Tibial nerve (tissue), 4 donors: ENCODE results near the gene HAPLN1. TPM values are rescaled to one million over a fixed set of nuclear protein-coding genes. Genes with fewer than 3 reads are reported as not detected.
"Not testable (repeated sequence)": the region's sequence is repeated elsewhere in the genome, so short reads cannot be mapped to it uniquely, and the experiment has no call there.

Experiments used
- DNase-seq, 2 donors: peaks; one replicate each; pipeline ENCODE4 v3.0.0-alpha.2; 2019; ENCODE audit warnings: low spot score in 2 of 2
- H3K27ac ChIP-seq, 4 donors: fragments of 200-600 bp; sonication (generic) in 3 of 4; one replicate each; pipeline ENCODE4 v1.5.1; 2017 to 2019; ENCODE audit warnings: mild to moderate bottlenecking in 1 of 4
- H3K27me3 ChIP-seq, 2 donors: fragments of 200-600 bp; sonication (generic) in 1 of 2; one replicate each; pipeline versions ENCODE4 v1.5.1 to v1.6.0; 2017 to 2019
- H3K36me3 ChIP-seq, 3 donors: fragments of 200-600 bp; sonication (generic); one replicate each; pipeline ENCODE4 v1.5.1; 2018 to 2019
- H3K4me1 ChIP-seq, 4 donors: fragments of 200-600 bp; sonication (generic) in 3 of 4; one replicate each; pipeline ENCODE4 v1.5.1; 2017 to 2019
- H3K4me3 ChIP-seq, 4 donors: fragments of 200-600 bp; sonication (generic) in 3 of 4; one replicate each; pipeline ENCODE4 v1.5.1; 2017 to 2019; ENCODE audit warnings: mild to moderate bottlenecking in 1 of 4, moderate library complexity in 1 of 4
- H3K9me3 ChIP-seq, 4 donors: fragments of 200-600 bp; sonication (generic) in 3 of 4; one replicate each; pipeline ENCODE4 v1.5.1; 2017 to 2019
- CTCF ChIP-seq, 5 experiments: fragments of 200-600 bp in 3 of 5; fragments of 450-650 bp in 2 of 5; sonication (generic) in 3 of 5; IDR thresholded peaks; one replicate each; pipeline ENCODE4 v1.5.1; 2016 to 2019; ENCODE audit warnings: antibody characterized with exemption in 5 of 5, mild to moderate bottlenecking in 3 of 5, moderate library complexity in 2 of 5
- EP300 ChIP-seq, 2 donors: sonication (generic); formaldehyde crosslinking; IDR thresholded peaks; one replicate each; pipeline ENCODE4 v1.6.1; 2017; ENCODE audit warnings: antibody characterized with exemption in 2 of 2, mild to moderate bottlenecking in 1 of 2
- POLR2A ChIP-seq, 2 donors: fragments of 450-650 bp; IDR thresholded peaks; one replicate each; pipeline ENCODE4 v1.6.1; 2017; ENCODE audit warnings: antibody characterized with exemption in 2 of 2, mild to moderate bottlenecking in 2 of 2, moderate library complexity in 2 of 2
- WGBS, 2 donors: methylation state at CpG; one replicate each; pipeline ENCODE4 v1.1.5; 2018; 5-methylcytosine and 5-hydroxymethylcytosine counted together
- total RNA-seq, 4 donors: library from RNA; depleted of rRNA; stranded (reverse); fragments of >200 nt; gene quantifications; one replicate each; pipeline ENCODE4 v1.1.0, GENCODE V29; 2016

The HAPLN1 gene
- total RNA-seq, 4 donors from 2014 or later, result not detected

- no peak overlapping the region for H3K27ac ChIP-seq
- TF ChIP-seq POLR2A (IDR thresholded peaks at IDR 0.05) (no peak), CTCF (IDR thresholded peaks at IDR 0.05) (no peak), EP300 (IDR thresholded peaks at IDR 0.05) (no peak)
- no peaks in the 10 kb centered on the region for H3K4me1 ChIP-seq
- H3K4me3 ChIP-seq, result no peak overlapping the region
- H3K27me3 ChIP-seq, result no peaks in the 10 kb centered on the region
- 90 to 91% methylated on average over 3 of the region's 3 CpGs for WGBS, 2 donors
- no peak for DNase-seq
- no peaks in the 10 kb centered on the region for H3K9me3 ChIP-seq
- no peaks in the 10 kb centered on the region for H3K36me3 ChIP-seq
These were observed 20.9 kb upstream of the HAPLN1 start for GRCh38 chr5:83741571-83741970.

GRCh38 chr5:83740741-83741140 is 20.1 kb upstream of the HAPLN1 start:
- Histone ChIP-seq H3K36me3 (no peaks in the 10 kb centered on the region), H3K9me3 (no peaks in the 10 kb centered on the region), H3K27ac (no peak overlapping the region), H3K27me3 (no peaks in the 10 kb centered on the region), H3K4me3 (no peak overlapping the region), H3K4me1 (no peaks in the 10 kb centered on the region)
- WGBS, 2 donors, result 74 to 75% methylated on average over 2 of the region's 2 CpGs
- DNase-seq, result no peak
- TF ChIP-seq CTCF (IDR thresholded peaks at IDR 0.05) (no peak), POLR2A (IDR thresholded peaks at IDR 0.05) (no peak), EP300 (IDR thresholded peaks at IDR 0.05) (no peak)

- H3K9me3 ChIP-seq, H3K36me3 ChIP-seq, DNase-seq, H3K4me1 ChIP-seq, H3K27me3 ChIP-seq, H3K4me3 ChIP-seq, H3K27ac ChIP-seq: not testable (repeated sequence)
- WGBS, 2 donors, result 94 to 95% methylated on average over 2 of the region's 2 CpGs
These were observed 15.5 kb upstream of the HAPLN1 start for GRCh38 chr5:83736169-83736568.

GRCh38 chr5:83735058-83735457 is 14.4 kb upstream of the HAPLN1 start:
- not testable (repeated sequence) for H3K36me3 ChIP-seq, H3K9me3 ChIP-seq, H3K4me1 ChIP-seq, DNase-seq, H3K27ac ChIP-seq, H3K4me3 ChIP-seq, H3K27me3 ChIP-seq

- WGBS, 2 donors, result 54 to 56% methylated on average over 2 of the region's 2 CpGs
- H3K4me3 ChIP-seq, result no peak overlapping the region
- H3K4me1 ChIP-seq, result no peaks in the 10 kb centered on the region
- no peaks in the 10 kb centered on the region for H3K27me3 ChIP-seq
- H3K27ac ChIP-seq, result no peak overlapping the region
- H3K36me3 ChIP-seq, result no peaks in the 10 kb centered on the region
- TF ChIP-seq POLR2A (IDR thresholded peaks at IDR 0.05) (no peak), EP300 (IDR thresholded peaks at IDR 0.05) (no peak), CTCF (IDR thresholded peaks at IDR 0.05) (no peak)
- no peak for DNase-seq
- no peaks in the 10 kb centered on the region for H3K9me3 ChIP-seq
These were observed 11.0 kb upstream of the HAPLN1 start for GRCh38 chr5:83731638-83732037.

- Histone ChIP-seq H3K36me3 (no peaks in the 10 kb centered on the region), H3K27ac (no peak overlapping the region), H3K27me3 (no peaks in the 10 kb centered on the region), H3K4me3 (no peak overlapping the region), H3K9me3 (no peaks in the 10 kb centered on the region), H3K4me1 (no peaks in the 10 kb centered on the region)
- no peak for DNase-seq
- TF ChIP-seq POLR2A (IDR thresholded peaks at IDR 0.05) (no peak), EP300 (IDR thresholded peaks at IDR 0.05) (no peak), CTCF (IDR thresholded peaks at IDR 0.05) (no peak)
These were observed 8.7 kb upstream of the HAPLN1 start for GRCh38 chr5:83729362-83729761.
